ENCODE results near the gene KRI1.
A peak's percentile ranks its signal among the peaks of the same experiment; 100 is the strongest.

Gene KRI1

GRCh38 chr19:10514211-10515145 lies 51.3 kb downstream of the KRI1 start:
- no peaks in the 10 kb centered on the region for H3K36me3 ChIP-seq (ENCODE audit: low read length)
- no peak overlapping the region for H3K9ac ChIP-seq (ENCODE audit: low read length)
- H3K27me3 ChIP-seq (ENCODE audit: low read length), result no peaks in the 10 kb centered on the region
- TF ChIP-seq, protein P1, sequence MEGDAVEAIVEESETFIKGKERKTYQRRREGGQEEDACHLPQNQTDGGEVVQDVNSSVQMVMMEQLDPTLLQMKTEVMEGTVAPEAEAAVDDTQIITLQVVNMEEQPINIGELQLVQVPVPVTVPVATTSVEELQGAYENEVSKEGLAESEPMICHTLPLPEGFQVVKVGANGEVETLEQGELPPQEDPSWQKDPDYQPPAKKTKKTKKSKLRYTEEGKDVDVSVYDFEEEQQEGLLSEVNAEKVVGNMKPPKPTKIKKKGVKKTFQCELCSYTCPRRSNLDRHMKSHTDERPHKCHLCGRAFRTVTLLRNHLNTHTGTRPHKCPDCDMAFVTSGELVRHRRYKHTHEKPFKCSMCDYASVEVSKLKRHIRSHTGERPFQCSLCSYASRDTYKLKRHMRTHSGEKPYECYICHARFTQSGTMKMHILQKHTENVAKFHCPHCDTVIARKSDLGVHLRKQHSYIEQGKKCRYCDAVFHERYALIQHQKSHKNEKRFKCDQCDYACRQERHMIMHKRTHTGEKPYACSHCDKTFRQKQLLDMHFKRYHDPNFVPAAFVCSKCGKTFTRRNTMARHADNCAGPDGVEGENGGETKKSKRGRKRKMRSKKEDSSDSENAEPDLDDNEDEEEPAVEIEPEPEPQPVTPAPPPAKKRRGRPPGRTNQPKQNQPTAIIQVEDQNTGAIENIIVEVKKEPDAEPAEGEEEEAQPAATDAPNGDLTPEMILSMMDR (IDR thresholded peaks at IDR 0.05; ENCODE audit: insufficient read depth, low read length, poor library complexity, severe bottlenecking), result no peak
- no peak for TF ChIP-seq EZH2phosphoT487 (conservative IDR thresholded peaks at IDR 0.05; ENCODE audit: low read length)
- no peaks in the 10 kb centered on the region for H3F3A ChIP-seq (ENCODE audit: insufficient read depth)
- H3K4me2 ChIP-seq (ENCODE audit: low read depth, low read length, poor library complexity, severe bottlenecking), result no peak overlapping the region
- no peak overlapping the region for H3K27ac ChIP-seq (ENCODE audit: low read depth, low read length)
- no peak overlapping the region for H2AFZ ChIP-seq (ENCODE audit: low read depth, low read length, severe bottlenecking)
- no peaks in the 10 kb centered on the region for H3K79me2 ChIP-seq (ENCODE audit: insufficient read depth, low read length)
- no peaks in the 10 kb centered on the region for H3K9me3 ChIP-seq (ENCODE audit: insufficient read depth, low read length)
- no peaks in the 10 kb centered on the region for H3K9me2 ChIP-seq (replicated peaks; ENCODE audit: insufficient read depth, low read length)
- no peaks in the 10 kb centered on the region for H4K20me1 ChIP-seq (ENCODE audit: low read depth, low read length)
- H3K4me3 ChIP-seq (ENCODE audit: insufficient read depth, low read length, poor library complexity, severe bottlenecking), result no peak overlapping the region

DNA sequence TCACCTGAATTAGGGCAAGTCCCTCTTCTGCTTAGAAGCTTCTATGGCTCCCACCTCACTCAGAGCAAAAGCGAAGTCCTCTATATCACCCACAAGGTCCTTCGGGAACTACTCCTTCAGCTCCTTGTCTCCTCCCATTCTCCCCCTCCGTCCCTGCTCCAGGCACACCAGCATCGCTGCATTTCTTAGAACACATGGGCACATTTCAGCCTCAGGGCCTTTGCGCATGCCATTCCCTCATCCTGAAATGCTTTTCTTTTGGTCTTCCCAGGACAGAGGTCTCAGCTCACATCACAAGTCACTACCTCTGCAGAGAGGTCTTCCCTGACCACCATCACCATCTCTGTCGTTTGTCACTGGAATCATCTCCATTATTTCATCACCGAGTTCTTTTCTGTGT lies 52.6 kb downstream of the KRI1 start:
- Histone ChIP-seq H3K36me3 (ENCODE audit: low read length) (no peaks in the 10 kb centered on the region), H4K20me1 (ENCODE audit: low read depth, low read length) (no peaks in the 10 kb centered on the region), H3K4me2 (ENCODE audit: low read depth, low read length, poor library complexity, severe bottlenecking) (no peak overlapping the region), H2AFZ (ENCODE audit: low read depth, low read length, severe bottlenecking) (no peak overlapping the region), H3K4me3 (ENCODE audit: insufficient read depth, low read length, poor library complexity, severe bottlenecking) (no peak overlapping the region), H3K79me2 (ENCODE audit: insufficient read depth, low read length) (no peaks in the 10 kb centered on the region), H3F3A (ENCODE audit: insufficient read depth) (no peaks in the 10 kb centered on the region), H3K9me3 (ENCODE audit: insufficient read depth, low read length) (no peaks in the 10 kb centered on the region), H3K27me3 (ENCODE audit: low read length) (no peaks in the 10 kb centered on the region), H3K27ac (ENCODE audit: low read depth, low read length) (no peak overlapping the region), H3K9me2 (replicated peaks; ENCODE audit: insufficient read depth, low read length) (no peaks in the 10 kb centered on the region), H3K9ac (ENCODE audit: low read length) (no peak overlapping the region)
- no peak for TF ChIP-seq EZH2phosphoT487 (conservative IDR thresholded peaks at IDR 0.05; ENCODE audit: low read length)
- TF ChIP-seq, protein P1 (IDR thresholded peaks at IDR 0.05; ENCODE audit: insufficient read depth, low read length, poor library complexity, severe bottlenecking), result no peak

DNA sequence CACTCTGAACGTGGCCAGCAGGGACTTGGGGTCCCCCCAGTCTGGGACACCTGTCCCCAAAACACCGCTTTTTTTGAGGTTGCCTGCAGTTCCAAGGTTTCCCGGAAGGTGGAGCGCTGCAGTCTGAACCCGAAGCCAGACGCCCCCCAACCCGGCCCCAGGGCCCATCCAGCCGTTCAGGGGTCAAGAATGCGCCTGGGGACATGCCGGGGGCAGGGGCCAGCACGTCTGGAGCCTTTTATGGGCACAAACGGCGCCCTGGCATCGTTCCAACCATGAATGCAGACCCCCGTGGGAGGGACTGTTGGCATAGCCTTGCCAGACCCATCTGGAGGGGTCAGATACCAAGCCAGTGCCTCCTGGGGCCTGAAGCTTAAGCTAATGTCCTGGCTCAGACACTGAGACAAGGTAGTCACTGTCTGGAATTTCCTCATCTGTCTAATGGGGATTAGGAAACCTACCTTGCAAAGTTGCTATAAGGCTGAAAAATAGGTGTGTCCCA lies 55.5 kb downstream of the KRI1 start:
- H3K27ac ChIP-seq (ENCODE audit: low read depth, low read length), result no peak overlapping the region
- H3F3A ChIP-seq (ENCODE audit: insufficient read depth), result peaks cover 1% of the 10 kb centered on the region
- peak overlapping the region; percentile 12 for H2AFZ ChIP-seq (ENCODE audit: low read depth, low read length, severe bottlenecking)
- TF ChIP-seq, protein P1 (IDR thresholded peaks at IDR 0.05; ENCODE audit: insufficient read depth, low read length, poor library complexity, severe bottlenecking), result peak; percentile 81
- TF ChIP-seq EZH2phosphoT487 (conservative IDR thresholded peaks at IDR 0.05; ENCODE audit: low read length), result no peak
- H4K20me1 ChIP-seq (ENCODE audit: low read depth, low read length), result no peaks in the 10 kb centered on the region
- H3K4me3 ChIP-seq (ENCODE audit: insufficient read depth, low read length, poor library complexity, severe bottlenecking), result no peak overlapping the region
- no peaks in the 10 kb centered on the region for H3K9me3 ChIP-seq (ENCODE audit: insufficient read depth, low read length)
- no peaks in the 10 kb centered on the region for H3K36me3 ChIP-seq (ENCODE audit: low read length)
- no peaks in the 10 kb centered on the region for H3K27me3 ChIP-seq (ENCODE audit: low read length)
- H3K4me2 ChIP-seq (ENCODE audit: low read depth, low read length, poor library complexity, severe bottlenecking), result no peak overlapping the region
- H3K9me2 ChIP-seq (replicated peaks; ENCODE audit: insufficient read depth, low read length), result no peaks in the 10 kb centered on the region
- no peak overlapping the region for H3K9ac ChIP-seq (ENCODE audit: low read length)
- H3K79me2 ChIP-seq (ENCODE audit: insufficient read depth, low read length), result no peaks in the 10 kb centered on the region
